RWPE1 (cell line): ENCODE measurements around the gene BDP1.
"Not testable (repeated sequence)": the region's sequence is repeated elsewhere in the genome, so short reads cannot be mapped to it uniquely, and the experiment has no call there.

Source experiments
- CTCF ChIA-PET: fragments of 350-600 bp; sonication (Branson Sonifier 250); formaldehyde crosslinking; extraction: SDS; loops from one replicate; lab custom pipeline; 2021; lab: Yijun Ruan, JAX
- POLR2A ChIA-PET: fragments of 400-600 bp; formaldehyde crosslinking; extraction: SDS; loops from one replicate; lab custom pipeline; 2020; ENCODE audit warnings: antibody characterized with exemption; ENCODE audit not compliant: low non-redundant PET; lab: Yijun Ruan, JAX
- DNase-seq: peaks from one replicate; pipeline ENCODE4 v3.0.0; 2012; ENCODE audit warnings: low spot score
- H3K27ac ChIP-seq: fragments of 450-650 bp; 2 replicates; pipeline ENCODE4 v1.5.1; 2017
- CTCF ChIP-seq: fragments of 450-650 bp; conservative IDR thresholded peaks from 2 replicates; pipeline ENCODE4 v1.5.1; 2017; ENCODE audit warnings: low read depth, mild to moderate bottlenecking

Gene BDP1

GRCh38 chr5:71591100-71591499 is 135.6 kb downstream of the BDP1 start:
- no peak for TF ChIP-seq CTCF
- ChIA-PET POLR2A (no interaction called here), CTCF (interaction anchor here (0.6 kb wide), 1 partner anchor 23 kb away, joined by 3 read pairs; no protein-coding TSS in a partner anchor)
- no peak for DNase-seq
- H3K27ac ChIP-seq, result no peak overlapping the region

GRCh38 chr5:71596169-71596568 is 140.7 kb downstream of the BDP1 start:
- TF ChIP-seq CTCF, result no peak
- no peak for DNase-seq
- no peak overlapping the region for H3K27ac ChIP-seq
- ChIA-PET CTCF (no interaction called here), POLR2A (no interaction called here)

GRCh38 chr5:71597001-71597400 is 141.6 kb downstream of the BDP1 start:
- no peak for TF ChIP-seq CTCF
- DNase-seq, result no peak
- ChIA-PET CTCF (no interaction called here), POLR2A (interaction anchor here (0.5 kb wide), 1 partner anchor 142 kb away, joined by 3 read pairs; no protein-coding TSS in a partner anchor)
- no peak overlapping the region for H3K27ac ChIP-seq

- ChIA-PET CTCF (interaction anchor here (0.6 to 1.6 kb wide), 7 partner anchors 8 to 651 kb away, joined by 3 to 18 read pairs (median 4); partner anchors contain the start of gene MCCC2), POLR2A (interaction anchor here (0.6 to 1.7 kb wide), 2 partner anchors 13 to 16 kb away, joined by 3 to 9 read pairs; partner anchors contain the start of gene MCCC2)
- no peak for DNase-seq
- no peak for TF ChIP-seq CTCF
- peak overlapping the region; percentile 82 for H3K27ac ChIP-seq
These were observed 145.3 kb downstream of the BDP1 start for GRCh38 chr5:71600783-71601182.

- ChIA-PET POLR2A (interaction anchor here (1.7 kb wide), 1 partner anchor 14 kb away, joined by 9 read pairs; the partner anchor contains the start of gene MCCC2), CTCF (interaction anchor here (0.6 to 1.6 kb wide), 9 partner anchors 9 to 650 kb away, joined by 3 to 18 read pairs (median 4); partner anchors contain the start of gene MCCC2)
- peak overlapping the region; percentile 82 for H3K27ac ChIP-seq
- TF ChIP-seq CTCF, result peak; percentile 76
- DNase-seq, result peak; percentile 98
These were observed 146.0 kb downstream of the BDP1 start for GRCh38 chr5:71601222-71602026.

GRCh38 chr5:71609916-71610315 is 154.5 kb downstream of the BDP1 start:
- H3K27ac ChIP-seq, POLR2A ChIA-PET, CTCF ChIA-PET, DNase-seq: not testable (repeated sequence)

- no peak for DNase-seq
- TF ChIP-seq CTCF, result no peak
- ChIA-PET POLR2A (no interaction called here), CTCF (no interaction called here)
- no peak overlapping the region for H3K27ac ChIP-seq
These were observed 160.4 kb downstream of the BDP1 start for GRCh38 chr5:71615809-71616208.
